Measurements from ENCODE around the gene PAQR5. TPM values are rescaled to one million over a fixed set of nuclear protein-coding genes. Genes with fewer than 3 reads are reported as not detected.

PAQR5 gene
- total and polyA plus RNA-seq, 9 of the 15 experiments (the other 6 are each of a cell fraction or from before 2014, with no cell fraction given) = 0.04 to 0.08 TPM; not detected in 7

- peaks cover 0 to under 1% of the 10 kb centered on the region in 2 experiments; a peak in 2 of 5 replicates for H3K4me1 ChIP-seq (replicated peaks in 1 of 2; ENCODE audit: control insufficient read depth in 2 of 2, insufficient read depth in 2 of 2, low read length in 2 of 2)
- in situ Hi-C loops (cut with MboI) (no loop called here), intact Hi-C loops (cut with micrococcal nuclease) (no loop called here)
- peaks cover 7% of the 10 kb centered on the region; the same call in 1 of the 2 replicates for H4K20me1 ChIP-seq (replicated peaks; ENCODE audit: control insufficient read depth, insufficient read depth, low read length)
- H3K27ac ChIP-seq (ENCODE audit: extremely low read depth, low read depth, low read length) = no peak overlapping the region
- POLR2A ChIA-PET = interaction anchor here (1.3 kb wide), 1 partner anchor 74 kb away, joined by 3 read pairs; no protein-coding TSS in a partner anchor
- DNase-seq (ENCODE audit: extremely low read depth in 1 of 4, low spot score in 3 of 4) (no peak), ATAC-seq (no peak), FAIRE-seq (no peak)
- TF ChIP-seq CHD1 (IDR thresholded peaks at IDR 0.05; ENCODE audit: low read length) (no peak), FUS (optimal IDR thresholded peaks at IDR 0.05; ENCODE audit: low read depth, low read length) (no peak), SREBF1 (IDR thresholded peaks at IDR 0.05; ENCODE audit: borderline replicate concordance, low read depth, low read length) (no peak)
- 2% methylated on average over 7 of the region's 7 CpGs for WGBS (ENCODE audit: insufficient coverage, low coverage, missing lambda C conversion rate)
- H3K79me2 ChIP-seq (ENCODE audit: control insufficient read depth, insufficient read depth, low read length) = no peaks in the 10 kb centered on the region
- H3K4me3 ChIP-seq = no peak overlapping the region
- no peaks in the 10 kb centered on the region for H3K36me3 ChIP-seq (ENCODE audit: control insufficient read depth, insufficient read depth, low read length)
- BruUV-seq (replicated peaks) = no TSS peak
- CTCF ChIA-PET (ENCODE audit: low intra/inter-chr PET ratio) = interaction anchor here (0.6 kb wide), 1 partner anchor 326 kb away, joined by 3 read pairs; no protein-coding TSS in a partner anchor
- H3K9ac ChIP-seq (ENCODE audit: insufficient read depth in 1 of 2, low read depth in 2 of 2, low read length in 2 of 2) = no peak overlapping the region; a peak in 1 of 4 replicates
- no peaks in the 10 kb centered on the region for H3K9me1 ChIP-seq (ENCODE audit: control insufficient read depth, insufficient read depth, low read length)
- no peak overlapping the region for H3K4me2 ChIP-seq (ENCODE audit: insufficient read depth, low read length)
- H2AFZ ChIP-seq (ENCODE audit: low read depth, low read length) = no peak overlapping the region
- peaks cover 9 to 57% of the 10 kb centered on the region in 2 experiments; a peak in 4 of 5 replicates for H3K27me3 ChIP-seq (ENCODE audit: control insufficient read depth in 2 of 2, insufficient read depth in 2 of 2, low read length in 2 of 2)
- no peaks in the 10 kb centered on the region for H3K9me3 ChIP-seq (replicated peaks; ENCODE audit: control insufficient read depth, insufficient read depth, low read depth, low read length)
Observed at GRCh38 chr15:69389426-69389825, 90.7 kb downstream of the PAQR5 start.

GRCh38 chr15:69390575-69390974 is 91.9 kb downstream of the PAQR5 start:
- WGBS (ENCODE audit: insufficient coverage, low coverage, missing lambda C conversion rate) = 0% methylated on average over 2 of the region's 2 CpGs
- in situ Hi-C loops (cut with MboI) (no loop called here), intact Hi-C loops (cut with micrococcal nuclease) (loop anchor here (10.0 kb wide), 1 partner anchor 86 kb away; no protein-coding TSS in a partner anchor)
- Histone ChIP-seq H3K4me2 (ENCODE audit: insufficient read depth, low read length) (no peak overlapping the region), H2AFZ (ENCODE audit: low read depth, low read length) (no peak overlapping the region), H3K27ac (ENCODE audit: extremely low read depth, low read depth, low read length) (no peak overlapping the region), H3K4me3 (no peak overlapping the region), H3K27me3 (ENCODE audit: control insufficient read depth in 2 of 2, insufficient read depth in 2 of 2, low read length in 2 of 2) (peaks cover 17 to 62% of the 10 kb centered on the region in 2 experiments; a peak in 4 of 5 replicates), H3K36me3 (ENCODE audit: control insufficient read depth, insufficient read depth, low read length) (no peaks in the 10 kb centered on the region), H3K4me1 (replicated peaks in 1 of 2; ENCODE audit: control insufficient read depth in 2 of 2, insufficient read depth in 2 of 2, low read length in 2 of 2) (peaks cover 0 to 8% of the 10 kb centered on the region in 2 experiments; a peak in 2 of 5 replicates), H3K79me2 (ENCODE audit: control insufficient read depth, insufficient read depth, low read length) (no peaks in the 10 kb centered on the region), H3K9ac (ENCODE audit: insufficient read depth in 1 of 2, low read depth in 2 of 2, low read length in 2 of 2) (no peak overlapping the region), H4K20me1 (replicated peaks; ENCODE audit: control insufficient read depth, insufficient read depth, low read length) (peaks cover 10% of the 10 kb centered on the region; the same call in 1 of the 2 replicates), H3K9me1 (ENCODE audit: control insufficient read depth, insufficient read depth, low read length) (no peaks in the 10 kb centered on the region), H3K9me3 (replicated peaks; ENCODE audit: control insufficient read depth, insufficient read depth, low read depth, low read length) (no peaks in the 10 kb centered on the region)
- CTCF ChIA-PET (ENCODE audit: low intra/inter-chr PET ratio) = no interaction called here
- POLR2A ChIA-PET = interaction anchor here (0.7 to 1.3 kb wide), 2 partner anchors 27 to 129 kb away, joined by 3 to 4 read pairs; no protein-coding TSS in a partner anchor
- FAIRE-seq (no peak), DNase-seq (ENCODE audit: extremely low read depth in 1 of 4, low spot score in 3 of 4) (no peak), ATAC-seq (no peak)
- BruUV-seq (replicated peaks) = no TSS peak
- TF ChIP-seq CCNT2 (IDR thresholded peaks at IDR 0.05; ENCODE audit: borderline replicate concordance, extremely low read depth, insufficient read length, low read depth, low read length) (no peak), SAP30 (IDR thresholded peaks at IDR 0.05; ENCODE audit: borderline replicate concordance, insufficient read depth, low read depth, low read length, poor library complexity, severe bottlenecking) (no peak), MED1 (CRISPR knock-in tag; IDR thresholded peaks at IDR 0.05; ENCODE audit: borderline replicate concordance) (no peak), ZNF431 (CRISPR knock-in tag; IDR thresholded peaks at IDR 0.05) (no peak), ZFP30 (CRISPR knock-in tag; IDR thresholded peaks at IDR 0.05; ENCODE audit: borderline replicate concordance) (no peak), GMEB1 (CRISPR knock-in tag; IDR thresholded peaks at IDR 0.05) (no peak)
